Naive thymus-derived CD8-positive, alpha-beta T cell (primary cell): ENCODE results near the gene LONP2. TPM values are rescaled to one million over a fixed set of nuclear protein-coding genes. Genes with fewer than 3 reads are reported as not detected.
A peak's percentile ranks its signal among the peaks of the same experiment; 100 is the strongest.

ENCODE experiments used
- ATAC-seq, 2 donors: fragments of 150-1000 bp; cut with Tn5 transposase in 1 of 2; sonication (Bioruptor Pico), chemical (Tn5 transposase) in 1 of 2; 1 replicate in 1 of 2; 2 replicates in 1 of 2; pipeline ENCODE4 v1.10.0; 2021; ENCODE audit warnings: mild to moderate bottlenecking in 2 of 2, moderate library complexity in 2 of 2
- POLR2A ChIA-PET: fragments of 350-600 bp; sonication (Branson Sonifier 250); formaldehyde crosslinking; loops from one replicate; lab custom pipeline; 2021; ENCODE audit warnings: antibody characterized with exemption; lab: Charles Lee
- DNase-seq, 10 donors: peaks; one replicate each; pipeline versions ENCODE4 v3.0.0 to v3.0.0-alpha.2; 2020 to 2022
- H3K27ac Mint-ChIP-seq, 10 donors: one replicate each; pipeline ENCODE4 v1.8.0; 2020 to 2022; ENCODE audit warnings: mild to moderate bottlenecking in 10 of 10, mixed read lengths in 10 of 10, moderate library complexity in 4 of 10, inconsistent platforms in 1 of 10
- H3K27me3 Mint-ChIP-seq, 5 donors: one replicate each; pipeline ENCODE4 v1.8.0; 2021 to 2022; ENCODE audit warnings: mixed read lengths in 5 of 5
- H3K36me3 Mint-ChIP-seq, 3 donors: one replicate each; pipeline ENCODE4 v1.8.0; 2020 to 2022; ENCODE audit warnings: mixed read lengths in 3 of 3, mild to moderate bottlenecking in 2 of 3, inconsistent platforms in 1 of 3
- H3K4me1 Mint-ChIP-seq, 4 donors: one replicate each; pipeline ENCODE4 v1.8.0; 2021 to 2022; ENCODE audit warnings: mixed read lengths in 4 of 4
- H3K4me3 Mint-ChIP-seq, 10 donors: one replicate each; pipeline ENCODE4 v1.8.0; 2020 to 2022; ENCODE audit warnings: mild to moderate bottlenecking in 10 of 10, mixed read lengths in 10 of 10, moderate library complexity in 6 of 10, inconsistent platforms in 1 of 10
- H3K9me3 Mint-ChIP-seq, 9 donors: one replicate each; pipeline ENCODE4 v1.8.0; 2020 to 2022; ENCODE audit warnings: mixed read lengths in 9 of 9, mild to moderate bottlenecking in 3 of 9, inconsistent platforms in 1 of 9, moderate library complexity in 1 of 9
- polyA plus RNA-seq, 3 donors: library from polyadenylated mRNA; unstranded; fragments of 300-500 nt; fragmentation: Illumina TruSeq; gene quantifications; one replicate each; pipeline ENCODE4 v1.2.3, GENCODE V29; 2021
- total RNA-seq, 8 experiments: library from RNA in 2 of 8; stranded (reverse) in 2 of 8; gene quantifications; one replicate each; pipeline ENCODE4 v1.2.3 and lab custom pipeline; 2021 to 2026

Gene LONP2
- total and polyA plus RNA-seq, 5 experiments from 2014 or later: 37.2 to 114 (median 44.5) TPM

GRCh38 chr16:48277158-48277557, 33.1 kb downstream of the LONP2 start:
- POLR2A ChIA-PET: interaction anchor here (0.6 kb wide), 1 partner anchor 111 kb away, joined by 3 read pairs; no protein-coding TSS in a partner anchor
- ATAC-seq (no peak), DNase-seq (no peak)
- peaks cover 8 to 24% (median 15%) of the 10 kb centered on the region in 4 donors for H3K4me1 Mint-ChIP-seq
- no peaks in the 10 kb centered on the region for H3K27me3 Mint-ChIP-seq
- no peaks in the 10 kb centered on the region for H3K9me3 Mint-ChIP-seq
- peak overlapping the region in 4 of 10 donors; percentile 1 to 41 (median 18) for H3K27ac Mint-ChIP-seq
- peaks cover 13 to 78% (median 17%) of the 10 kb centered on the region in 3 donors for H3K36me3 Mint-ChIP-seq
- no peak overlapping the region for H3K4me3 Mint-ChIP-seq

- Mint-ChIP-seq H3K27ac (peak overlapping the region in 2 of 10 donors; percentile 44 to 88), H3K36me3 (peaks cover 18 to 80% (median 35%) of the 10 kb centered on the region in 3 donors)
Observed at GRCh38 chr16:48279199-48279598, 35.1 kb downstream of the LONP2 start.

GRCh38 chr16:48280546-48280945, 36.4 kb downstream of the LONP2 start:
- POLR2A ChIA-PET: no interaction called here
- no peaks in the 10 kb centered on the region for H3K27me3 Mint-ChIP-seq
- peaks cover 0 to 4% (median 0%) of the 10 kb centered on the region in 9 donors for H3K9me3 Mint-ChIP-seq
- H3K4me1 Mint-ChIP-seq: peaks cover 14 to 40% (median 34%) of the 10 kb centered on the region in 4 donors
- no peak overlapping the region for H3K4me3 Mint-ChIP-seq
- ATAC-seq: no peak
- peak overlapping the region in 4 of 10 donors; percentile 13 to 51 (median 34) for H3K27ac Mint-ChIP-seq
- no peak for DNase-seq
- H3K36me3 Mint-ChIP-seq: peaks cover 29 to 79% (median 47%) of the 10 kb centered on the region in 3 donors

More at GRCh38 chr16:48279199-48279598, 35.1 kb downstream of the LONP2 start:
- no peaks in the 10 kb centered on the region for H3K27me3 Mint-ChIP-seq
- ATAC-seq: no peak
- H3K4me1 Mint-ChIP-seq: peaks cover 10 to 31% (median 24%) of the 10 kb centered on the region in 4 donors
- H3K4me3 Mint-ChIP-seq: no peak overlapping the region
- POLR2A ChIA-PET: no interaction called here
- no peaks in the 10 kb centered on the region for H3K9me3 Mint-ChIP-seq
- DNase-seq: no peak

- POLR2A ChIA-PET: no interaction called here
- Mint-ChIP-seq H3K4me3 (no peak overlapping the region), H3K9me3 (peaks cover 0 to 17% (median 10%) of the 10 kb centered on the region in 9 donors), H3K27me3 (no peaks in the 10 kb centered on the region), H3K27ac (peak overlapping the region in 5 of 10 donors; percentile 10 to 71 (median 16)), H3K4me1 (peaks cover 13 to 30% (median 29%) of the 10 kb centered on the region in 4 donors), H3K36me3 (peaks cover 37 to 79% (median 62%) of the 10 kb centered on the region in 3 donors)
- DNase-seq (no peak), ATAC-seq (no peak)
Observed at GRCh38 chr16:48282636-48283263, 38.6 kb downstream of the LONP2 start.

- H3K27ac Mint-ChIP-seq: peak overlapping the region in 4 of 10 donors; percentile 9 to 66 (median 62)
- H3K4me1 Mint-ChIP-seq: peaks cover 12 to 23% (median 21%) of the 10 kb centered on the region in 4 donors
- DNase-seq: peak in 1 of 10 donors; percentile 13
- peak overlapping the region in 3 of 10 donors; percentile 12 to 40 (median 38) for H3K4me3 Mint-ChIP-seq
- H3K27me3 Mint-ChIP-seq: no peaks in the 10 kb centered on the region
- H3K36me3 Mint-ChIP-seq: peaks cover 31 to 75% (median 64%) of the 10 kb centered on the region in 3 donors
- ATAC-seq: no peak
- peaks cover 0 to 20% (median 10%) of the 10 kb centered on the region in 9 donors for H3K9me3 Mint-ChIP-seq
- POLR2A ChIA-PET: no interaction called here
Observed at GRCh38 chr16:48284772-48285409, 40.8 kb downstream of the LONP2 start.

GRCh38 chr16:48287239-48287638, 43.1 kb downstream of the LONP2 start:
- no peaks in the 10 kb centered on the region for H3K27me3 Mint-ChIP-seq
- POLR2A ChIA-PET: no interaction called here
- peaks cover 0 to 20% (median 10%) of the 10 kb centered on the region in 9 donors for H3K9me3 Mint-ChIP-seq
- H3K4me3 Mint-ChIP-seq: no peak overlapping the region
- ATAC-seq: no peak
- H3K27ac Mint-ChIP-seq: no peak overlapping the region
- H3K4me1 Mint-ChIP-seq: peaks cover 14 to 32% (median 26%) of the 10 kb centered on the region in 4 donors
- peaks cover 31 to 91% (median 66%) of the 10 kb centered on the region in 3 donors for H3K36me3 Mint-ChIP-seq
- DNase-seq: no peak

- no peak for DNase-seq
- Mint-ChIP-seq H3K27me3 (no peaks in the 10 kb centered on the region), H3K36me3 (peaks cover 15 to 89% (median 44%) of the 10 kb centered on the region in 3 donors), H3K27ac (peak overlapping the region in 3 of 10 donors; percentile 4 to 58 (median 46)), H3K4me3 (no peak overlapping the region), H3K4me1 (peaks cover 2 to 14% (median 7%) of the 10 kb centered on the region in 4 donors), H3K9me3 (peaks cover 0 to 13% (median 6%) of the 10 kb centered on the region in 9 donors)
- no peak for ATAC-seq
- POLR2A ChIA-PET: no interaction called here
Observed at GRCh38 chr16:48291303-48291702, 47.2 kb downstream of the LONP2 start.

GRCh38 chr16:48291754-48292153, 47.7 kb downstream of the LONP2 start:
- Mint-ChIP-seq H3K9me3 (peaks cover 0 to 8% (median 3%) of the 10 kb centered on the region in 9 donors), H3K4me1 (peaks cover 2 to 14% (median 7%) of the 10 kb centered on the region in 4 donors), H3K27ac (peak overlapping the region in 2 of 10 donors; percentile 5 to 46), H3K36me3 (peaks cover 14 to 89% (median 40%) of the 10 kb centered on the region in 3 donors), H3K4me3 (no peak overlapping the region), H3K27me3 (no peaks in the 10 kb centered on the region)
- DNase-seq: no peak
- POLR2A ChIA-PET: no interaction called here
- no peak for ATAC-seq

- Mint-ChIP-seq H3K27ac (peak overlapping the region in 2 of 10 donors; percentile 38 to 58), H3K4me3 (no peak overlapping the region), H3K36me3 (peaks cover 10 to 89% (median 33%) of the 10 kb centered on the region in 3 donors), H3K27me3 (no peaks in the 10 kb centered on the region), H3K9me3 (peaks cover 0 to 6% (median 0%) of the 10 kb centered on the region in 9 donors), H3K4me1 (peaks cover 2 to 14% (median 7%) of the 10 kb centered on the region in 4 donors)
- DNase-seq (no peak), ATAC-seq (no peak)
- POLR2A ChIA-PET: no interaction called here
Observed at GRCh38 chr16:48292452-48292851, 48.4 kb downstream of the LONP2 start.

GRCh38 chr16:48294724-48295123, 50.6 kb downstream of the LONP2 start:
- Mint-ChIP-seq H3K36me3 (peaks cover 4 to 90% (median 26%) of the 10 kb centered on the region in 3 donors), H3K27me3 (no peaks in the 10 kb centered on the region), H3K4me1 (peaks cover 2 to 9% (median 5%) of the 10 kb centered on the region in 4 donors), H3K4me3 (no peak overlapping the region), H3K9me3 (no peaks in the 10 kb centered on the region), H3K27ac (no peak overlapping the region)
- no peak for ATAC-seq
- DNase-seq: no peak
- POLR2A ChIA-PET: interaction anchor here (0.6 kb wide), 1 partner anchor 59 kb away, joined by 3 read pairs; no protein-coding TSS in a partner anchor

- POLR2A ChIA-PET: no interaction called here
- peaks cover 1 to 5% (median 4%) of the 10 kb centered on the region in 4 donors for H3K4me1 Mint-ChIP-seq
Observed at GRCh38 chr16:48295488-48296281, 51.6 kb downstream of the LONP2 start.

GRCh38 chr16:48299471-48299870, 55.4 kb downstream of the LONP2 start:
- no peaks in the 10 kb centered on the region for H3K4me1 Mint-ChIP-seq
- peaks cover 10 to 87% (median 28%) of the 10 kb centered on the region in 3 donors for H3K36me3 Mint-ChIP-seq
- no peak overlapping the region for H3K4me3 Mint-ChIP-seq
- no peak for DNase-seq
- H3K27me3 Mint-ChIP-seq: no peaks in the 10 kb centered on the region
- no peak for ATAC-seq
- peak overlapping the region in 4 of 10 donors; percentile 2 to 57 (median 52) for H3K27ac Mint-ChIP-seq
- H3K9me3 Mint-ChIP-seq: no peaks in the 10 kb centered on the region
- POLR2A ChIA-PET: no interaction called here

More at GRCh38 chr16:48295488-48296281, 51.6 kb downstream of the LONP2 start:
- peak overlapping the region in 1 of 10 donors; percentile 53 for H3K27ac Mint-ChIP-seq
- H3K4me3 Mint-ChIP-seq: no peak overlapping the region
- no peaks in the 10 kb centered on the region for H3K27me3 Mint-ChIP-seq
- ATAC-seq (no peak), DNase-seq (no peak)
- peaks cover 4 to 90% (median 30%) of the 10 kb centered on the region in 3 donors for H3K36me3 Mint-ChIP-seq
- no peaks in the 10 kb centered on the region for H3K9me3 Mint-ChIP-seq
